ENCODE measurements around the gene LAMA5.
A peak's percentile ranks its signal among the peaks of the same experiment; 100 is the strongest.

LAMA5 gene

DNA sequence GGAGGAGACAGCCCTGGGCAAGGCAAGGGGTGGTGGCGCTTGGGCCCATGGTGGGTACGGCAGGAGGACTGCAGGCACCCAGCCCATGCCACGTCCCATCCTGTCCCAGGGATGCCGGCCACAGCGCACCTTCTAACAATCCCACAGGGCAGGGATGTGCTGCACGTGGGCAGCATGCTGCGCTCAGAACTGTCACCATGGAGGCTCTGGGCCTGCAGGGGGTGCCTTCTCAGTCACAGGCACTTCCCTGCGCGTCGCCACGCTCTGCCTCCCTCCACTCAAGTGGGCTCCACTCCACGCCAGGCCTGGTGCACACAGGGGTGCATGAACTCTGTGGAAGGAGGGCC is 37.6 kb upstream of the LAMA5 start:
- Histone ChIP-seq H3K79me2 (ENCODE audit: insufficient read depth, low read length) (peaks cover 40% of the 10 kb centered on the region), H3K27me3 (ENCODE audit: insufficient read depth, low read length, poor library complexity) (no peaks in the 10 kb centered on the region), H4K20me1 (ENCODE audit: insufficient read depth, low read length) (peaks cover 56% of the 10 kb centered on the region), H3K9ac (ENCODE audit: low read depth, low read length) (peak overlapping the region; percentile 98; the same call in 1 of the 2 replicates), H3K4me2 (ENCODE audit: insufficient read depth, low read length) (peak overlapping the region; percentile 95), H3K36me3 (ENCODE audit: insufficient read depth, low read length) (peaks cover 44% of the 10 kb centered on the region), H3K4me3 (ENCODE audit: low read depth in 1 of 2, low read length in 2 of 2) (peak overlapping the region in 1 of 2 experiments; percentile 96; a peak in 1 of 4 replicates), H2AFZ (ENCODE audit: low read depth, low read length) (no peak overlapping the region), H3K9me3 (ENCODE audit: insufficient read depth, low read length, severe bottlenecking) (no peaks in the 10 kb centered on the region), H3K27ac (ENCODE audit: low read length) (no peak overlapping the region), H3K4me1 (ENCODE audit: insufficient read depth, low read length) (peaks cover 39% of the 10 kb centered on the region)
- ATAC-seq (ENCODE audit: insufficient read depth, low read depth) (no peak), DNase-seq (no peak)
- TF ChIP-seq, protein P1, sequence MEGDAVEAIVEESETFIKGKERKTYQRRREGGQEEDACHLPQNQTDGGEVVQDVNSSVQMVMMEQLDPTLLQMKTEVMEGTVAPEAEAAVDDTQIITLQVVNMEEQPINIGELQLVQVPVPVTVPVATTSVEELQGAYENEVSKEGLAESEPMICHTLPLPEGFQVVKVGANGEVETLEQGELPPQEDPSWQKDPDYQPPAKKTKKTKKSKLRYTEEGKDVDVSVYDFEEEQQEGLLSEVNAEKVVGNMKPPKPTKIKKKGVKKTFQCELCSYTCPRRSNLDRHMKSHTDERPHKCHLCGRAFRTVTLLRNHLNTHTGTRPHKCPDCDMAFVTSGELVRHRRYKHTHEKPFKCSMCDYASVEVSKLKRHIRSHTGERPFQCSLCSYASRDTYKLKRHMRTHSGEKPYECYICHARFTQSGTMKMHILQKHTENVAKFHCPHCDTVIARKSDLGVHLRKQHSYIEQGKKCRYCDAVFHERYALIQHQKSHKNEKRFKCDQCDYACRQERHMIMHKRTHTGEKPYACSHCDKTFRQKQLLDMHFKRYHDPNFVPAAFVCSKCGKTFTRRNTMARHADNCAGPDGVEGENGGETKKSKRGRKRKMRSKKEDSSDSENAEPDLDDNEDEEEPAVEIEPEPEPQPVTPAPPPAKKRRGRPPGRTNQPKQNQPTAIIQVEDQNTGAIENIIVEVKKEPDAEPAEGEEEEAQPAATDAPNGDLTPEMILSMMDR (IDR thresholded peaks at IDR 0.05; ENCODE audit: borderline replicate concordance, extremely low read depth, low read length, poor library complexity, severe bottlenecking), result peak; percentile 16
- TF ChIP-seq EZH2 (IDR thresholded peaks at IDR 0.05; ENCODE audit: borderline replicate concordance, low read depth, low read length, severe bottlenecking), result no peak

DNA sequence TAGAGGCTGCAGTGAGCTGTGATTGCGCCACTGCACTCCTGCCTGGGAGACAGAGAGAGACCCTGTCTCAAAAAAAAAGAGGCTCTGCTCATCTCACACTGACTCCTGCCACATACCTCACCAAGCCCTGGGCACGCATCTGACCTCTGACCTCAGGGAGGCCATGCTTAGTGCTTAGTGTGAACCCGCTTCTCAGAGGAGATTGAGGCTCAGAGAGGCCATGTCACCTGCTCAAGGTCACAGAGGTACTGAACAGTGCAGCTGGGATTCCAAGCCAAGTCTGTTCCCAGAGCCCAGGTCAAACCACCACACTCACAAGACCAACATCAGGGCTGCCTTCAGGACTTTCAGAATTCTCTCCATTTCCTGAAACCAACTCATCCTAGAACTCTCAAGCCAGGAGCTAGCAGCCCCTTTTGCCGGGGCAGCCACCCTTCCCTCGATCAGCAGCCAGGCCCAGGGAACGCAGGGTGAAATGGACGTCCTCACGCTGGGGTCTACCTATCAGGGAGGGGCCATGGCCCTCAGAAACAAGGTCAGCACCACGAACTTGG is 37.1 kb upstream of the LAMA5 start:
- no peaks in the 10 kb centered on the region for H3K9me3 ChIP-seq (ENCODE audit: insufficient read depth, low read length, severe bottlenecking)
- peaks cover 40% of the 10 kb centered on the region for H3K79me2 ChIP-seq (ENCODE audit: insufficient read depth, low read length)
- no peak for DNase-seq
- no peak overlapping the region; the same call in 1 of the 2 replicates for H3K27ac ChIP-seq (ENCODE audit: low read length)
- H3K9ac ChIP-seq (ENCODE audit: low read depth, low read length), result no peak overlapping the region; the same call in 1 of the 2 replicates
- TF ChIP-seq, protein P1 (IDR thresholded peaks at IDR 0.05; ENCODE audit: borderline replicate concordance, extremely low read depth, low read length, poor library complexity, severe bottlenecking), result no peak
- no peak for TF ChIP-seq EZH2 (IDR thresholded peaks at IDR 0.05; ENCODE audit: borderline replicate concordance, low read depth, low read length, severe bottlenecking)
- no peak overlapping the region for H3K4me3 ChIP-seq (ENCODE audit: low read depth in 1 of 2, low read length in 2 of 2)
- H2AFZ ChIP-seq (ENCODE audit: low read depth, low read length), result no peak overlapping the region
- no peak for ATAC-seq (ENCODE audit: insufficient read depth, low read depth)
- H3K4me1 ChIP-seq (ENCODE audit: insufficient read depth, low read length), result peaks cover 39% of the 10 kb centered on the region
- H3K27me3 ChIP-seq (ENCODE audit: insufficient read depth, low read length, poor library complexity), result no peaks in the 10 kb centered on the region
- H3K36me3 ChIP-seq (ENCODE audit: insufficient read depth, low read length), result peaks cover 44% of the 10 kb centered on the region
- peak overlapping the region; percentile 95 for H3K4me2 ChIP-seq (ENCODE audit: insufficient read depth, low read length)
- peaks cover 56% of the 10 kb centered on the region for H4K20me1 ChIP-seq (ENCODE audit: insufficient read depth, low read length)

DNA sequence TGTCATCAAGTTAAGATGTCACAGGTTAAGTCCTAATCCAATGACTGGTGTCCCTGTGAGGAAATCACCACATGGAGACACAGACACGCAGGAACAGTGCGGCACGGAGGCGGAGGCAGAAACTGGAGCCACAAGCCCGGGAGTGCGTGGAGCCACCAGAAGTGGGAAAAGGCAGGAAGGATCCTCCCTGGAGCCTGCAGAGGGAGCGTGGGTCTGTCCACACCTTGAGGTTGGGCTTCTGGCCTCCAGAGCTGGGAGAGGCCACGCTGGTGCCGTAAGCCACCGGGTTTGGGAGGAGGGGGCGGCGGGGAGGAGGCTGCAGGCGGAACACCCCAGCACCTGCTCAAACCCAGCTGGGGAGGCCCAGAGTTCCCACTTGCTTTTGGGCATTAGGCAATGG is 36.2 kb upstream of the LAMA5 start:
- peaks cover 40% of the 10 kb centered on the region for H3K79me2 ChIP-seq (ENCODE audit: insufficient read depth, low read length)
- no peaks in the 10 kb centered on the region for H3K9me3 ChIP-seq (ENCODE audit: insufficient read depth, low read length, severe bottlenecking)
- no peak overlapping the region for H3K4me3 ChIP-seq (ENCODE audit: low read depth in 1 of 2, low read length in 2 of 2)
- H2AFZ ChIP-seq (ENCODE audit: low read depth, low read length), result no peak overlapping the region
- DNase-seq (no peak), ATAC-seq (ENCODE audit: insufficient read depth, low read depth) (no peak)
- peaks cover 56% of the 10 kb centered on the region for H4K20me1 ChIP-seq (ENCODE audit: insufficient read depth, low read length)
- no peak overlapping the region for H3K9ac ChIP-seq (ENCODE audit: low read depth, low read length)
- H3K36me3 ChIP-seq (ENCODE audit: insufficient read depth, low read length), result peaks cover 44% of the 10 kb centered on the region
- no peak overlapping the region for H3K27ac ChIP-seq (ENCODE audit: low read length)
- no peak overlapping the region for H3K4me2 ChIP-seq (ENCODE audit: insufficient read depth, low read length)
- no peak for TF ChIP-seq EZH2 (IDR thresholded peaks at IDR 0.05; ENCODE audit: borderline replicate concordance, low read depth, low read length, severe bottlenecking)
- TF ChIP-seq, protein P1 (IDR thresholded peaks at IDR 0.05; ENCODE audit: borderline replicate concordance, extremely low read depth, low read length, poor library complexity, severe bottlenecking), result no peak
- no peaks in the 10 kb centered on the region for H3K27me3 ChIP-seq (ENCODE audit: insufficient read depth, low read length, poor library complexity)
- H3K4me1 ChIP-seq (ENCODE audit: insufficient read depth, low read length), result peaks cover 38% of the 10 kb centered on the region
